ENCODE data around the gene A2ML1.

A2ML1 gene

GRCh38 chr12:8887285-8887715 lies 64.9 kb downstream of the A2ML1 start:
- H4K20me1 ChIP-seq (ENCODE audit: insufficient read depth), result no peaks in the 10 kb centered on the region
- H3K4me3 ChIP-seq (IDR thresholded peaks at IDR 0.05; ENCODE audit: insufficient read depth, low read depth, low read length), result no peak overlapping the region
- no peak overlapping the region for H2AFZ ChIP-seq (ENCODE audit: low read depth)
- no peak overlapping the region for H3K27ac ChIP-seq
- H3K4me1 ChIP-seq (ENCODE audit: low read depth, poor library complexity, severe bottlenecking), result no peaks in the 10 kb centered on the region
- TF ChIP-seq, protein P1, sequence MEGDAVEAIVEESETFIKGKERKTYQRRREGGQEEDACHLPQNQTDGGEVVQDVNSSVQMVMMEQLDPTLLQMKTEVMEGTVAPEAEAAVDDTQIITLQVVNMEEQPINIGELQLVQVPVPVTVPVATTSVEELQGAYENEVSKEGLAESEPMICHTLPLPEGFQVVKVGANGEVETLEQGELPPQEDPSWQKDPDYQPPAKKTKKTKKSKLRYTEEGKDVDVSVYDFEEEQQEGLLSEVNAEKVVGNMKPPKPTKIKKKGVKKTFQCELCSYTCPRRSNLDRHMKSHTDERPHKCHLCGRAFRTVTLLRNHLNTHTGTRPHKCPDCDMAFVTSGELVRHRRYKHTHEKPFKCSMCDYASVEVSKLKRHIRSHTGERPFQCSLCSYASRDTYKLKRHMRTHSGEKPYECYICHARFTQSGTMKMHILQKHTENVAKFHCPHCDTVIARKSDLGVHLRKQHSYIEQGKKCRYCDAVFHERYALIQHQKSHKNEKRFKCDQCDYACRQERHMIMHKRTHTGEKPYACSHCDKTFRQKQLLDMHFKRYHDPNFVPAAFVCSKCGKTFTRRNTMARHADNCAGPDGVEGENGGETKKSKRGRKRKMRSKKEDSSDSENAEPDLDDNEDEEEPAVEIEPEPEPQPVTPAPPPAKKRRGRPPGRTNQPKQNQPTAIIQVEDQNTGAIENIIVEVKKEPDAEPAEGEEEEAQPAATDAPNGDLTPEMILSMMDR (conservative IDR thresholded peaks at IDR 0.05; ENCODE audit: low read depth, low read length), result no peak
- H3K27me3 ChIP-seq (ENCODE audit: insufficient read depth, low read depth), result no peaks in the 10 kb centered on the region
- no peaks in the 10 kb centered on the region for H3K36me3 ChIP-seq (ENCODE audit: insufficient read depth)
- H3K9ac ChIP-seq, result no peak overlapping the region
- H3K4me2 ChIP-seq, result no peak overlapping the region
- H3K79me2 ChIP-seq (ENCODE audit: insufficient read depth, low read depth), result no peaks in the 10 kb centered on the region

DNA sequence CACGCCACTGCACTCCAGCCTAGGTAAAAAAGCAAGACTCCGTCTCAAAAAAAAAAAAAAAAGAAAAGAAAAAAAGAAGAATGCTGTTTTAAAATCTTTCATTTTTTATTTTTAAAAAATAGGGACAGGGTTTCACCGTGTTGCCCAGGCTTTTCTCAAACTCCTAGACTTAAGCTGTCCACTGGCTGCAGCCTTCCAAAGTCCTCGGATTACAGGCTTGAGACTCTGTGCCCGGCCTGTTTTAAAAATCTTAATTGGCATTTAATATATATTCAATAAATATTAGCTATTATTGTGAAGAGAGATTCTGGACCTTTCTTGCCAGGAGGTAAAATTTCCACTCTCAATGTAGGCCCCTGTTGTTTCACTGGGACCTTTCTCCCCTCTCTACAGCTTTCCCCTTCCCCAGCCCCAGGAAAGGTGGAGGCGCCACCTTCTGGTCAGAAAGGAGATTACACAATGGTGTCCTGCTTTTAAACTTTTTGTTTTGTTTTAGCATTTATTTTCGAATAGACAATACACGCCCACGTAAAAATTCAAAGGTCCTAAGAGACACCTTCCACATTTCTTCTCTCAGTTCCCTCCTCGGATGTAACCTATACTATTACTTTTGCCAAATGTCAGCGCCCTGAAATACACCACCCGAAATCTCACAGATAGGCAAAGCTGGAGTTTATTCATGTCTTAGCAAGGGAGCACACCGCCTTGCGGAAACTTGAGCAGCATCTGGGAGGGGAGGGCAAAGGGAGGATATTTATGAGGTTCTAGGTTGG lies 68.1 kb downstream of the A2ML1 start:
- no peaks in the 10 kb centered on the region for H3K4me1 ChIP-seq (ENCODE audit: low read depth, poor library complexity, severe bottlenecking)
- no peak overlapping the region for H3K9ac ChIP-seq
- TF ChIP-seq, protein P1 (conservative IDR thresholded peaks at IDR 0.05; ENCODE audit: low read depth, low read length), result peak; percentile 89
- no peaks in the 10 kb centered on the region for H4K20me1 ChIP-seq (ENCODE audit: insufficient read depth)
- peak overlapping the region; percentile 29 for H3K4me2 ChIP-seq
- H3K4me3 ChIP-seq (IDR thresholded peaks at IDR 0.05; ENCODE audit: insufficient read depth, low read depth, low read length), result no peak overlapping the region
- peak overlapping the region; percentile 66; the same call in 1 of the 2 replicates for H2AFZ ChIP-seq (ENCODE audit: low read depth)
- no peaks in the 10 kb centered on the region for H3K79me2 ChIP-seq (ENCODE audit: insufficient read depth, low read depth)
- no peaks in the 10 kb centered on the region for H3K27me3 ChIP-seq (ENCODE audit: insufficient read depth, low read depth)
- H3K36me3 ChIP-seq (ENCODE audit: insufficient read depth), result no peaks in the 10 kb centered on the region
- H3K27ac ChIP-seq, result no peak overlapping the region

DNA sequence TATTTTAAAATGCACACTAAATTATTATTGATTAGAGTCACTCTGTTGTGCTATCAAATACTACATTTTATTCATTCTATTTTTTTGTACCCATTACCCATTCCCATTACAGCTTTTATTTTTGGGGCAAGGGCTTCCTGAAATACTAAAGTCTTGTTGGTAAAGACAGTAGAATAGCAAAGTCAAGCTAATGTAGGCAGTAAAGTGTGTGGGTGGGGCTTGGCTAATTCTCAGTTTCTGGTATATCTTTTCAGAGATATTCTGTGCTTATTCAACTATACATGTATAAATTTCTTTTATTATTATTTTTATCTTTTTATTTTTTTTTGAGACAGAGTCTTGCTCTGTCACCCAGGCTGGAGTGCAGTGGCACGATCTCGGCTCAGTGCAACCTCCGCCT lies 69.6 kb downstream of the A2ML1 start:
- Histone ChIP-seq H3K9ac (no peak overlapping the region), H3K79me2 (ENCODE audit: insufficient read depth, low read depth) (no peaks in the 10 kb centered on the region), H4K20me1 (ENCODE audit: insufficient read depth) (no peaks in the 10 kb centered on the region), H3K27me3 (ENCODE audit: insufficient read depth, low read depth) (no peaks in the 10 kb centered on the region), H3K36me3 (ENCODE audit: insufficient read depth) (no peaks in the 10 kb centered on the region), H3K27ac (no peak overlapping the region), H3K4me3 (IDR thresholded peaks at IDR 0.05; ENCODE audit: insufficient read depth, low read depth, low read length) (no peak overlapping the region), H2AFZ (ENCODE audit: low read depth) (no peak overlapping the region), H3K4me2 (no peak overlapping the region), H3K4me1 (ENCODE audit: low read depth, poor library complexity, severe bottlenecking) (no peaks in the 10 kb centered on the region)
- TF ChIP-seq, protein P1 (conservative IDR thresholded peaks at IDR 0.05; ENCODE audit: low read depth, low read length), result no peak

- Histone ChIP-seq H3K4me2 (no peak overlapping the region), H3K79me2 (ENCODE audit: insufficient read depth, low read depth) (no peaks in the 10 kb centered on the region), H3K27ac (no peak overlapping the region), H3K9ac (no peak overlapping the region), H3K27me3 (ENCODE audit: insufficient read depth, low read depth) (no peaks in the 10 kb centered on the region), H4K20me1 (ENCODE audit: insufficient read depth) (no peaks in the 10 kb centered on the region), H3K36me3 (ENCODE audit: insufficient read depth) (no peaks in the 10 kb centered on the region), H3K4me1 (ENCODE audit: low read depth, poor library complexity, severe bottlenecking) (no peaks in the 10 kb centered on the region), H3K4me3 (IDR thresholded peaks at IDR 0.05; ENCODE audit: insufficient read depth, low read depth, low read length) (no peak overlapping the region), H2AFZ (ENCODE audit: low read depth) (no peak overlapping the region)
- TF ChIP-seq, protein P1 (conservative IDR thresholded peaks at IDR 0.05; ENCODE audit: low read depth, low read length), result no peak
Observed at GRCh38 chr12:8894378-8894777, 72.0 kb downstream of the A2ML1 start.

Measured in KMS-11 (cell line).